ENCODE measurements around the gene SUPT6H.

SUPT6H gene

DNA sequence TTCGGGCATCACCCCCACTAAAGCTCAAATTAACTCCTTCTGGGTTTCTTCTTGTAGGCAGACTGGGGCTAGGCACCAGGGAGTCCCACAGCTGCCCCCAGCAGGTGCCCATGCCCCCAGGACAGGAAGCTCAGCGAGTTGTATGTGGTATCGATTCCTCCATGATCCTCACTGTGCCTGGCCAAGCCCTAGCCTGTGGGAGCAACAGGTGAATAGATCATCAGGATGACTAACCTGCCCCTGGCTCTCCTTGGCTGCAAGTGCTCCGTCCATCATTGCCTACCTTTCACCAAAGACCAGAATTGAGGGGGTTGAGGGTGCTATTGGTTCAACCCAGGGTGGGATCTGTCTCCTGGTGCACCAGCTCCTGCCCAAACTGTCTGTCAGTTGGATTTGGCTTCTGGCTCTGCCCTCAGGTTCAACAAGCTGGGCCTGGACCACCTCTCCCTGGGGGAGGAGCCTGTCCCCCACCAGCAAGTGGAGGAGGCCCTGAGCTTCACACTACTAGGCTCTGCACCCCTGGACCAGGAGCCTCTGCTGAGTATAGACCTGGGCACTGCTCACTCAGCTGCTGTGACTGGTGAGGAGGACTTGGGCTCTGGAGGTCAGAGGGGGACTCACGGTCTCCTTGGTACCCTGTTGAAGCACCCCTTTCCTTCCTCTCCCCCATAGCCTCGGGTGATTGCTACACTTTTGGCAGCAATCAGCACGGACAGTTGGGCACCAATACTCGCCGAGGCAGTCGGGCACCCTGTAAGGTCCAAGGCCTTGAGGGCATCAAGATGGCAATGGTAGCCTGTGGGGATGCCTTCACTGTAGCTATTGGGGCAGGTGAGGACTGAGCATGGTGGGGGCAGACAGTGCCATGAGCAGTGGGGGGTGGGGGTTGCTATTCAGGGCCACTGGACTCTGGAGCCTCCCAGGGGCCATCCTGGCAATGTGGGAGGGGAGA lies 78.7 kb downstream of the SUPT6H start:
- DNase-seq: no peak

- DNase-seq: no peak
These were observed 79.6 kb downstream of the SUPT6H start for GRCh38 chr17:28741358-28742349.

DNA sequence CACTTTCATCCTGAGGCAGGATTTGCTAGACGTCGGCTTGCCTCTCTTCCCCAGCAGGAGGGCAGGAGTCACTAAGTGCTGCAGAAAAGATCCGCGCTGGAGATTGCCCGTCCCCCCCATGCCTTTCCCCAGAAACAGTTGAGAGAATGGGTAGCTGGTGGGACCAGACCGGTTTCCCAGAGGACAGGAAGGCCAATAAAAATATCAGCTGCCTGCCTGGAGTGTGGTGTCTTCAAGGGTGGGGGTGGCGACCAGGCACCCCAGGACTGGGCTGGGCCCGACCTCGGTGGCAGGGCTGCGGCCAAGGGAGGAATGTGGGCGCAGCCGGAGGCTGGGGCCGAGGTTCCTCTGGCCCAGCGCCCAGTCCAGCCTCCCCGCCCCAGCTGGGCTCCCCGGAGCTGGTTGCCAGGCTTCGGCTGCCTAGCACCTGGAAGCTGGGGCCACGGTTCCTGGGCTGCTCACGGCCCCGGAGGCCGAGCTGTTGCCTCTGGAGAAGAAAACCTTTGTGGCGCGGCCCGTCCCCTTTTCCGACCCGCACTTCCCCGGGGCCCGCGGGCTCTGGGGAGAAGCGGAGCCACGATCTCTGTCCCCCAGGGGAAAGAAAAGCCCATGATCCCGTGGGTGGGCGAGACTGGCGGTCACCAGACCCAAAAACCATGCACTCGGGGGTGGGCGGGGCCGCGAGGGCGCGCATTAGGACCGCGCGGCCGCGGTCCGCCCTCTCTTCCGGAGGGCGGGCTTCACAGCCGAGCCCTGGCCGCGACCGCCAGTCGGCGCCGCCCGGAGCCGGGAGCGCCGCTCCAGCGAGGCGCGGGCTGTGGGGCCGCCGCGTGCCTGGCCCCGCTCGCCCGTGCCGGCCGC lies 81.5 kb downstream of the SUPT6H start, which contains the start of gene TRAF4:
Gene TRAF4, plus strand, starts transcription at position 769 of the 861 bp plus-strand sequence. CDS start 102 bp downstream, outside the sequence.
- DNase-seq: peak; percentile 82

GRCh38 chr17:28744104-28744971 lies 82.3 kb downstream of the SUPT6H start:
- DNase-seq: peak; percentile 77

DNA sequence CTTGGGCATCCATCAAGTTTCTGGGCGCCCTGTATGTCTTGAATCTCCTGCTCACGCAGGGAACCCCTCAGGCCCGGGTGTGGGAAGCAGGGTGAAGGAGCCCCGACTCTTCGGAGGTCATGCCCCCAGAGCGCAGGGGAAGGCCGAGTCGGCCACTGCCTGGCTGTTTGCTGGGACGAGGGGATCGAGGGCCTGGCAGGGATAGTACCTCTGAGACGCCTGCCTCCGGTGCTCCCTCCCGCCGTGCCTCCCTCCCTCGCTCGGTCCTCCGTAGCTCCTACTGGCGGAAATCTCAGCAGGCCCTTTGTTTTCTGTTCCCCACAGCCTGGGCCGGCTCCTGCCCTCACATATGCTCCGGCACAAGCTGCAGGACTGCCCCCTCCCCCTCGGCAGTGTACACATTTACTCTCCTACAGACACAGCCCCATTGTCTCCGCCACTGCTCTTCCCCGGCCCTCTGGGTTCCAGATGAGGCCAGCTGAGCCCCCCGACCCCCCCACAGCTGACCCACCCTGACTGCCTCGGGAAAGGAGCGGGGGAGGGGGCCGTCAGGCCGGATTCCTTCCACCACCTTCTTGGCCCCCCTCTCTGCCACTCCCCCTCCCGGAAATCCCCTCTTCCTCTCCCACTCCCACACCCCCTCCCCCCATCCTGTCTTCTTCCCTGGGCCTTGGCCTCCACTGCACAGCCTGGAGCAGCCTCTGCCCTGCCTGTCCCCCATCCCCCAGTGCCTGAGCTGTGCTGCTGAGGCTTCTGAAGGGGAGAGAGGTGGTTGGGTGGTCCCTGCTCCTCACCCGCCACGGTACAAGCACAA lies 83.2 kb downstream of the SUPT6H start:
- peak; percentile 28 for DNase-seq

DNA sequence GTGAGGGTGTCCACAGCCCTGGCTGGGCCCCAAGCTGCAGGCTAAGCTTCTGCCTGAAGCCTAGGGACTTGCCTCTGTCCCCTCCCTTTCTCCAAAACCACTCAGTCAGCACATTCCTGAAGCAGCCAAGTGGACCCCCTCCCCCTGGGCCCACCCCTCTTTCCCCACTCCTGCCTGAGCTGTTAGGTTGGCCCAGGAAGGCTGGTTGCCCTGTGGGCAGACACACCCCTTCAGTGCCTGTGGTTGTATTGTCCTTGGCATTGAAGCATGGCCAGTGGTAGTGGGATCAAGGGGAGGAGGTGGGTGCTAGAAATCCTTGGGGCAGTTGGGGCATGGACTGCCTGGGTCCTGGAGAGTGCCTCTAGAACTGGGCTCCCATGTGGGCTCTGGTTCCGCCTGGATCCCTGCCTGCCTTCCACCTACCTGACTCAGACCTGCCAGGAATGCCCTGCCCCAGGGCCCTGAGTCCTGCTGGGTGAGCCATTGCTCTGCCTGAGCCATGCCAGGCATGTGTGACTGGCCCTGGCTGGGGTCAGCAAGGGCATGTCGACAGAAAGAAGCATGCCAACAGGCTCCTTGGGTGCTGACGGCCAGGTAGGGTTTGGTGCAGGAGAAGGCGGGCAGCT lies 83.9 kb downstream of the SUPT6H start:
- no peak for DNase-seq

GRCh38 chr17:28746611-28747050 lies 84.6 kb downstream of the SUPT6H start:
- no peak for DNase-seq

- no peak for DNase-seq
These were observed 85.2 kb downstream of the SUPT6H start for GRCh38 chr17:28747051-28747691.

- no peak for DNase-seq
These were observed 86.1 kb downstream of the SUPT6H start for GRCh38 chr17:28747801-28748750.

GRCh38 chr17:28748852-28749515 lies 87.0 kb downstream of the SUPT6H start:
- no peak for DNase-seq

DNA sequence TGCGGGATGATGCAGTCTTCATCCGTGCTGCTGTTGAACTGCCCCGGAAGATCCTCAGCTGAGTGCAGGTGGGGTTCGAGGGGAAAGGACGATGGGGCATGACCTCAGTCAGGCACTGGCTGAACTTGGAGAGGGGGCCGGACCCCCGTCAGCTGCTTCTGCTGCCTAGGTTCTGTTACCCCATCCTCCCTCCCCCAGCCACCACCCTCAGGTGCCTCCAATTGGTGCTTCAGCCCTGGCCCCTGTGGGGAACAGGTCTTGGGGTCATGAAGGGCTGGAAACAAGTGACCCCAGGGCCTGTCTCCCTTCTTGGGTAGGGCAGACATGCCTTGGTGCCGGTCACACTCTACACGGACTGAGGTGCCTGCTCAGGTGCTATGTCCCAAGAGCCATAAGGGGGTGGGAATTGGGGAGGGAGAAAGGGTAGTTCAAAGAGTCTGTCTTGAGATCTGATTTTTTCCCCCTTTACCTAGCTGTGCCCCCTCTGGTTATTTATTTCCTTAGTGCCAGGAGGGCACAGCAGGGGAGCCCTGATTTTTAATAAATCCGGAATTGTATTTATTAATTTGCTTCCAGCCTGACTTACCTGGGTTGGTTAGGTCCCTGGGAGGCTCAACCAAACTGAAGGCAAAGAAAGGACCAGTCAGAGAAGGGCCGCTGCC lies 87.6 kb downstream of the SUPT6H start:
- no peak for DNase-seq

- peak; percentile 84 for DNase-seq
These were observed 88.4 kb downstream of the SUPT6H start for GRCh38 chr17:28750178-28751047.

DNA sequence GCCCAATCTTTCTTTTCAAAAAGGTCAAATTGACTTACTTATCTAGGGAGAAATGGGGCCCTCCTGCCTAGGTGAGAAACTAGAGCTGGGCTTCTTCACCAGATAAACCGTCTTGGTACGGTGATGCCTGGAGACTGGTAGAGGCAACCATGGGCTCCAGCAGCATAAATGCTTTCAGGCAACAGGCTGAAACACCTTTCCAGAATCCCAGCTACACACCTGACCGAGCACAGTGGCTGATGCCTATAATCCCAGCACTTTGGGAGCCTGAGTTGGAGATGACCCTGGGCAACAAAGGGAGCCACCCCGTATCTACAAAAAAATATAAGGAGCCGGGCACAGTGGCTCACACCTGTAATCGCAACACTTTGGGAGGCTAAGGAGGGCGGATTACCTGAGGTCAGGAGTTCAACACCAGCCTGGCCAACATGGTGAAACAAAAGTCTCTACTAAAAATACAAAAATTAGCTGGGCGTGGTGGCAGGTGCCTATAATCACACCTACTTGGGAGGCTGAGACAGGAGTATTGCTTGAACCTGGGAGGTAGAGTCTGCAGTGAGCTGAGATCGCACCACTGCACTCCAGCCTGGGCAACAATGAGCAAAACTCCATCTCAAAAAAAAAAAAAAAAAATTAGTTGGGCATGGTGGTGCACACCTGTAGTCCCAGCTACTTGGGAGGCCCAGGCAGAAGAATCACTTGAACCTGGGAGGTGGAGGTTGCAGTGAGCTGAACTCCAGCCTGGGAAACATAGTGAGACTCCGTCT lies 89.8 kb downstream of the SUPT6H start:
- no peak for DNase-seq

All from stimulated activated CD4-positive, alpha-beta T cell treated with anti-CD3 and anti-CD28 coated beads, Interleukin-12 subunit alpha, Interleukin-12 subunit beta, amount 100 ng/mL, for 4 hours (primary cell).